ENCODE measurements around the gene CYP27B1. TPM values are rescaled to one million over a fixed set of nuclear protein-coding genes. Genes with fewer than 3 reads are reported as not detected.

The CYP27B1 gene
- total and polyA plus RNA-seq, 2 donors from 2014 or later = 3.5 to 33.4 TPM

DNA sequence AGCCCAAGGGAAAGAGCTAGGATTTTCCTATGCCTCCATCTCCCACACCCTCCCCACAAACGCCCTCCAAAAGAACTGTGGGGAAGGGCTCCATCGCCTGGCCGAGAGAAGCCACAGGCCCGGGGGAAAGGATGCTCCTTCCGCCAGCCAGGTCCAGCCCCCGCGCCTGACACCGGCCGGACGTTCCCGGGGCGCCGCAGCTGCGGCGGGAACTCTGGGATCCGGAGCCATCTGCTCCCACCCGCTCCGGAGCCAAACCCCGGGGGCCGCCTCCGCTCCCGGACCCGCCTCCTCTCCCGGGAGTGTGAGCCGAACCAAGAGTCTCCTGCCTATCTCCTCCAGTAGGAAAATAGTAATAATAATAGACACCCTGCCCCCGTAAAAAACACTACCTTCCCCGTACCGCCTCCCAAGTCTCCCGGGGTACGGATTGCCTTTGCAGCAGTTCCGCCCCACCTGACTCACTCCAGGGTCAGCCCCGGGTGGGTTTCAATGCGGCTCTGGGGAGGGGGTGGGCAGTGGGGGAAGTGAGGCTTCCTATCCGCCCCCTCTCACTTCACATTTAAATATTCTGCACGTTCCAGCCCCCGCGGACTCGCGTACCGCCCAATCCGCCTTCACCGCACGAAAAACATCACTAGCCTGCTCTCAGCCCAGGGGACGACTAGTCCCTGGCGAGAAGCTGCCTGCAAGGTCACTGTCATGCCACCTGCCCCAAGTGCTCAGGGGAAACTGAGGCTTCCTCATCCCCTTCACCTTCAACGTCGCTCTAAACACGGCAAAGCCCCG lies 30.7 kb downstream of the CYP27B1 start:
- FAIRE-seq (no peak), DNase-seq (peak in 2 of 5 donors; percentile 48 to 70)
- H3K36me3 ChIP-seq (ENCODE audit: control insufficient read depth in 2 of 3, insufficient read depth in 3 of 3, low read length in 3 of 3) = no peaks in the 10 kb centered on the region

DNA sequence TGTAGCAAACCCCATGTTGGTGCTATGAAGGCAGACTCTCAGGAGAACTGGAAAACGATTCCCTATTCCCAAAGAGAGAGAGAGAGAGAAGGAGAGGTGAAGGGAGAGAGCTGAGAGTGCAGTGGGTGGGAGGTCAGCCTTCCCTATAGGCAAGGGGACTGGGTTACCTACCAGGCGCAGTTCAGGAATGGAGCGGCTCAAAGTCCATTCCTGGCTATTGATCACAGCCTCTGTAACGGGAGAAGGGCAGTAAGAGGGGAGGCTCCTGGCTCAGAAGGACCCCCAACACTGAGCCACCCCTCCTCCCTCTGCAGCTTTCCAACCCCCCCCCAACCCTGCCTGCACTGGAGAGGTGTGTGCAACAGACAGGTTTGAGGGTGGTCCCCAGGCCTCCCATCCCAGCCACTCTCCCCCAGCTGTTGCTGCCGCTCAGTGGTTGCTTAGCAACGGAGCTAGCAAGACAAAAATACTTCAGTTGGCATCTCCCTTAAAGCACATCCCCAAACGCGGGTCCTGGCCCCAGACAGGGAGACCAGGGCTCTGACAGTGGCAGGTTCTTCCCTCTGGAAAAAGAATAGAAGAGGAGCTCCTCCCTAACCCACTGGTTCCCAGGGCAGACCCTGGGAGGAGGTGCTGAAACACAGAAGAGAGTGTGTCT lies 31.6 kb downstream of the CYP27B1 start:
- FAIRE-seq (no peak), DNase-seq (no peak)
- Histone ChIP-seq H3K9ac (ENCODE audit: low read length in 3 of 3) (no peak overlapping the region), H3K27ac (ENCODE audit: low read depth in 2 of 2, low read length in 2 of 2) (no peak overlapping the region), H3K4me1 (ENCODE audit: control insufficient read depth in 2 of 3, insufficient read depth in 2 of 3, low read depth in 1 of 3, low read length in 3 of 3) (peaks cover 0 to 7% (median 4%) of the 10 kb centered on the region in 3 donors), H3K9me3 (ENCODE audit: control insufficient read depth in 2 of 3, insufficient read depth in 1 of 3, low read length in 3 of 3) (no peaks in the 10 kb centered on the region), H3K27me3 (ENCODE audit: control insufficient read depth, insufficient read depth, low read length) (peaks cover 41% of the 10 kb centered on the region), H3K36me3 (ENCODE audit: control insufficient read depth in 2 of 3, insufficient read depth in 3 of 3, low read length in 3 of 3) (no peaks in the 10 kb centered on the region), H3K4me3 (ENCODE audit: low read length in 3 of 3) (no peak overlapping the region)
- intact Hi-C loops (cut with DNase I) = no loop called here
- TF ChIP-seq, protein P1, sequence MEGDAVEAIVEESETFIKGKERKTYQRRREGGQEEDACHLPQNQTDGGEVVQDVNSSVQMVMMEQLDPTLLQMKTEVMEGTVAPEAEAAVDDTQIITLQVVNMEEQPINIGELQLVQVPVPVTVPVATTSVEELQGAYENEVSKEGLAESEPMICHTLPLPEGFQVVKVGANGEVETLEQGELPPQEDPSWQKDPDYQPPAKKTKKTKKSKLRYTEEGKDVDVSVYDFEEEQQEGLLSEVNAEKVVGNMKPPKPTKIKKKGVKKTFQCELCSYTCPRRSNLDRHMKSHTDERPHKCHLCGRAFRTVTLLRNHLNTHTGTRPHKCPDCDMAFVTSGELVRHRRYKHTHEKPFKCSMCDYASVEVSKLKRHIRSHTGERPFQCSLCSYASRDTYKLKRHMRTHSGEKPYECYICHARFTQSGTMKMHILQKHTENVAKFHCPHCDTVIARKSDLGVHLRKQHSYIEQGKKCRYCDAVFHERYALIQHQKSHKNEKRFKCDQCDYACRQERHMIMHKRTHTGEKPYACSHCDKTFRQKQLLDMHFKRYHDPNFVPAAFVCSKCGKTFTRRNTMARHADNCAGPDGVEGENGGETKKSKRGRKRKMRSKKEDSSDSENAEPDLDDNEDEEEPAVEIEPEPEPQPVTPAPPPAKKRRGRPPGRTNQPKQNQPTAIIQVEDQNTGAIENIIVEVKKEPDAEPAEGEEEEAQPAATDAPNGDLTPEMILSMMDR (IDR thresholded peaks at IDR 0.05; ENCODE audit: borderline replicate concordance, extremely low read depth, insufficient read depth) = no peak

More for the DNA sequence above, 30.7 kb downstream of the CYP27B1 start:
- TF ChIP-seq, protein P1 (IDR thresholded peaks at IDR 0.05; ENCODE audit: borderline replicate concordance, extremely low read depth, insufficient read depth) = no peak
- Histone ChIP-seq H3K9me3 (ENCODE audit: control insufficient read depth in 2 of 3, insufficient read depth in 1 of 3, low read length in 3 of 3) (no peaks in the 10 kb centered on the region), H3K4me1 (ENCODE audit: control insufficient read depth in 2 of 3, insufficient read depth in 2 of 3, low read depth in 1 of 3, low read length in 3 of 3) (peaks cover 0 to 7% (median 4%) of the 10 kb centered on the region in 3 donors), H3K27ac (ENCODE audit: low read depth in 2 of 2, low read length in 2 of 2) (no peak overlapping the region), H3K27me3 (ENCODE audit: control insufficient read depth, insufficient read depth, low read length) (peaks cover 45% of the 10 kb centered on the region), H3K9ac (ENCODE audit: low read length in 3 of 3) (no peak overlapping the region), H3K4me3 (ENCODE audit: low read length in 3 of 3) (no peak overlapping the region)
- intact Hi-C loops (cut with DNase I) = no loop called here

DNA sequence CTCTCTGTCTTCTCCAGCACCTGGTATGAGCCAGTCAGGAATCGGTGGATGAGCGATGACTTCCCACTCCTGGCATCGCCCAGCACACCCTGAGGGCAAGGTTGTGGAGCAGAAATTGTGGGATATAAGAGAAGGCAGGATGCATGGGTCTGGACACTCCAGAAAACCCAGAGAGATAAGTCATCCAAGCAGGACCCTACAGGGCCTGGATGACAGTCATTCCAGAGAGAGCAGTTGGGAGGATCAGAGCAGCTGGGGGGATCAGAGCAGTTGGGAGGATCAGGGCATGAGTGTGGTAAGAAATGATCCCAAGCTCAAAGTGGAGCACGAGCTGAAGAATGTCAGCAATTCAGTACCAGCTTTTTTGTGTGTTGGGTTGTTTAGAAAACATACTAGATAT lies 32.3 kb downstream of the CYP27B1 start:
- Histone ChIP-seq H3K36me3 (ENCODE audit: control insufficient read depth in 2 of 3, insufficient read depth in 3 of 3, low read length in 3 of 3) (no peaks in the 10 kb centered on the region), H3K9me3 (ENCODE audit: control insufficient read depth in 2 of 3, insufficient read depth in 1 of 3, low read length in 3 of 3) (no peaks in the 10 kb centered on the region), H3K27me3 (ENCODE audit: control insufficient read depth, insufficient read depth, low read length) (peaks cover 38% of the 10 kb centered on the region), H3K4me3 (ENCODE audit: low read length in 3 of 3) (no peak overlapping the region), H3K9ac (ENCODE audit: low read length in 3 of 3) (no peak overlapping the region), H3K27ac (ENCODE audit: low read depth in 2 of 2, low read length in 2 of 2) (no peak overlapping the region), H3K4me1 (ENCODE audit: control insufficient read depth in 2 of 3, insufficient read depth in 2 of 3, low read depth in 1 of 3, low read length in 3 of 3) (peaks cover 0 to 7% (median 4%) of the 10 kb centered on the region in 3 donors)
- DNase-seq = no peak
- intact Hi-C loops (cut with DNase I) = no loop called here
- TF ChIP-seq, protein P1 (IDR thresholded peaks at IDR 0.05; ENCODE audit: borderline replicate concordance, extremely low read depth, insufficient read depth) = no peak
- FAIRE-seq = no peak

Data from kidney (tissue), 14 donors.